BJ (cell line): ENCODE measurements around the gene TRPT1. TPM values are rescaled to one million over a fixed set of nuclear protein-coding genes. Genes with fewer than 3 reads are reported as not detected.

Experiments used
- CTCF ChIA-PET: fragments of 350-600 bp; formaldehyde crosslinking; extraction: SDS; loops from one replicate; lab custom pipeline; 2021; ENCODE audit warnings: antibody characterized with exemption, inconsistent platforms; lab: Yijun Ruan, JAX
- POLR2A ChIA-PET: fragments of 300-600 bp; sonication (Branson Sonifier 250); formaldehyde crosslinking; extraction: SDS; loops from one replicate; lab custom pipeline; 2021; ENCODE audit warnings: antibody characterized with exemption; lab: Charles Lee
- DNase-seq: peaks from one replicate; pipeline ENCODE4 v3.0.0-alpha.2; 2011; ENCODE audit warnings: low read depth
- H3K27me3 ChIP-seq: 2 replicates; pipeline ENCODE4 v1.6.0; 2011; ENCODE audit warnings: low read length; ENCODE audit not compliant: control insufficient read depth, insufficient read depth
- H3K36me3 ChIP-seq: 2 replicates; pipeline ENCODE4 v1.5.1; 2011; ENCODE audit warnings: low read length; ENCODE audit not compliant: control insufficient read depth, insufficient read depth
- H3K4me3 ChIP-seq: 2 replicates; pipeline ENCODE4 v1.5.1; 2011; ENCODE audit warnings: low read depth, mild to moderate bottlenecking, control low read depth, low read length
- CTCF ChIP-seq: IDR thresholded peaks from 2 replicates; pipeline ENCODE4 v1.5.1; 2011; ENCODE audit warnings: low read depth, mild to moderate bottlenecking, control low read depth, inconsistent platforms, low read length, moderate library complexity; ENCODE audit not compliant: insufficient read depth
- polyA plus RNA-seq: library from polyadenylated mRNA; depleted of rRNA; stranded (reverse); fragments of >200 nt; gene quantifications from 2 replicates; pipeline ENCODE4 v1.2.3, GENCODE V29; 2011

Gene TRPT1
- polyA plus RNA-seq, 1 experiment, result 53.1 TPM

- DNase-seq, result peak; percentile 78
- no peaks in the 10 kb centered on the region for H3K27me3 ChIP-seq
- H3K4me3 ChIP-seq, result peak within 1 kb of the TSS; percentile 93
- peaks cover 16% of the 10 kb centered on the region for H3K36me3 ChIP-seq
- POLR2A ChIA-PET, result interaction anchor here (0.6 to 1.3 kb wide), 5 partner anchors 9 to 454 kb away, joined by 3 to 8 read pairs (median 3); partner anchors contain the start of genes DNAJC4, NUDT22 and PRDX5
- no peak for TF ChIP-seq CTCF
- CTCF ChIA-PET, result interaction anchor here (0.9 to 1.6 kb wide), 4 partner anchors 11 to 36 kb away, joined by 3 to 8 read pairs (median 6); partner anchors contain the start of gene PLCB3
Observed at GRCh38 chr11:64240435-64241240, 14.7 kb upstream of the TRPT1 start, which contains the start of gene FKBP2. TSS of gene FKBP2 (plus strand) at chr11:64241095. CDS start at chr11:64242388, 1,293 bp downstream.

- ChIA-PET POLR2A (interaction anchor here (0.6 kb wide), 1 partner anchor 453 kb away, joined by 3 read pairs; no protein-coding TSS in a partner anchor), CTCF (interaction anchor here (4.4 kb wide), 1 partner anchor 11 kb away, joined by 18 read pairs; the partner anchor contains the start of gene PLCB3)
- Histone ChIP-seq H3K27me3 (no peaks in the 10 kb centered on the region), H3K36me3 (peaks cover 16% of the 10 kb centered on the region), H3K4me3 (peak overlapping the region; percentile 93)
- no peak for DNase-seq
- TF ChIP-seq CTCF, result no peak
Observed at GRCh38 chr11:64239662-64240434, 13.9 kb upstream of the TRPT1 start.

GRCh38 chr11:64238999-64239398 lies 13.0 kb upstream of the TRPT1 start:
- no peak overlapping the region for H3K4me3 ChIP-seq
- no peak for TF ChIP-seq CTCF
- ChIA-PET POLR2A (no interaction called here), CTCF (interaction anchor here (1.0 to 4.4 kb wide), 2 partner anchors 12 to 33 kb away, joined by 3 to 18 read pairs; partner anchors contain the start of gene PLCB3)
- peaks cover 13% of the 10 kb centered on the region for H3K36me3 ChIP-seq
- no peaks in the 10 kb centered on the region for H3K27me3 ChIP-seq
- no peak for DNase-seq

GRCh38 chr11:64238076-64238475 lies 12.1 kb upstream of the TRPT1 start:
- ChIA-PET POLR2A (no interaction called here), CTCF (interaction anchor here (0.6 to 4.4 kb wide), 3 partner anchors 13 to 32 kb away, joined by 3 to 18 read pairs (median 3); partner anchors contain the start of gene PLCB3)
- no peaks in the 10 kb centered on the region for H3K27me3 ChIP-seq
- H3K36me3 ChIP-seq, result peaks cover 6% of the 10 kb centered on the region
- TF ChIP-seq CTCF, result no peak
- H3K4me3 ChIP-seq, result no peak overlapping the region
- DNase-seq, result no peak
